ENCODE results near the gene GLTP. TPM values are rescaled to one million over a fixed set of nuclear protein-coding genes. Genes with fewer than 3 reads are reported as not detected.

The GLTP gene
- total RNA-seq, 2 donors from 2014 or later = 15.2 to 20.9 TPM

DNA sequence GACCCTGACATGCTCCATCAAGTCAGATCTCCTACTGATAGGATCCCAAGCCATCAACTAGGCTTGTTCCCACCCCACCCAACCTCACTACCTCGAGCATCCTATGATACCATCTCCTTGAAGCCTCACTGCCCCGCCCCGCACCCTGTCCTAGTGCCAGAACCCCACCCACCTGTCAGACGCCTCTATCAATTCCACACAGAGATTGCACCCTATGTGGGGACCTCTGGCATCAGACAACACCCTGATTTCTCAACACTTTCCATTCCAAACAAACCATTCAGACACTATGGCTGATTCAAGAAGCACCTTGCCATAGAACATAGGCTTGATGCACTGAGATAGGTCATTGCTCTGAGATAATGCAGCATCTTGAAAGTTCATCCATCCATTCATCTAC, 3.1 kb upstream of the GLTP start:
- no peaks in the 10 kb centered on the region for H3K9me3 ChIP-seq (ENCODE audit: control insufficient read depth, low read length)
- Mint-ChIP-seq H3K9me3 (no peaks in the 10 kb centered on the region), H3K27me3 (ENCODE audit: insufficient read depth) (no peaks in the 10 kb centered on the region), H3K4me1 (peaks cover 27% of the 10 kb centered on the region), H3K27ac (no peak overlapping the region), H3K4me3 (no peak overlapping the region), H3K36me3 (ENCODE audit: low read depth) (no peaks in the 10 kb centered on the region)
- H3K9ac ChIP-seq (ENCODE audit: extremely low read depth, low read length, poor library complexity, severe bottlenecking) = no peak overlapping the region
- no peaks in the 10 kb centered on the region for H3K36me3 ChIP-seq (ENCODE audit: control insufficient read depth, insufficient read depth, low read length)
- 90 to 94% methylated on average over 2 to 4 of the region's 4 CpGs for WGBS, 2 experiments (ENCODE audit: insufficient coverage in 1 of 2, insufficient read length in 1 of 2)
- H3K4me3 ChIP-seq (ENCODE audit: low read length) = no peak overlapping the region
- H3K27ac ChIP-seq (ENCODE audit: low read depth, low read length) = no peak overlapping the region
- DNase-seq = no peak
- TF ChIP-seq, protein P1, sequence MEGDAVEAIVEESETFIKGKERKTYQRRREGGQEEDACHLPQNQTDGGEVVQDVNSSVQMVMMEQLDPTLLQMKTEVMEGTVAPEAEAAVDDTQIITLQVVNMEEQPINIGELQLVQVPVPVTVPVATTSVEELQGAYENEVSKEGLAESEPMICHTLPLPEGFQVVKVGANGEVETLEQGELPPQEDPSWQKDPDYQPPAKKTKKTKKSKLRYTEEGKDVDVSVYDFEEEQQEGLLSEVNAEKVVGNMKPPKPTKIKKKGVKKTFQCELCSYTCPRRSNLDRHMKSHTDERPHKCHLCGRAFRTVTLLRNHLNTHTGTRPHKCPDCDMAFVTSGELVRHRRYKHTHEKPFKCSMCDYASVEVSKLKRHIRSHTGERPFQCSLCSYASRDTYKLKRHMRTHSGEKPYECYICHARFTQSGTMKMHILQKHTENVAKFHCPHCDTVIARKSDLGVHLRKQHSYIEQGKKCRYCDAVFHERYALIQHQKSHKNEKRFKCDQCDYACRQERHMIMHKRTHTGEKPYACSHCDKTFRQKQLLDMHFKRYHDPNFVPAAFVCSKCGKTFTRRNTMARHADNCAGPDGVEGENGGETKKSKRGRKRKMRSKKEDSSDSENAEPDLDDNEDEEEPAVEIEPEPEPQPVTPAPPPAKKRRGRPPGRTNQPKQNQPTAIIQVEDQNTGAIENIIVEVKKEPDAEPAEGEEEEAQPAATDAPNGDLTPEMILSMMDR (conservative IDR thresholded peaks at IDR 0.05) = no peak
- H3K27me3 ChIP-seq (ENCODE audit: control insufficient read depth, insufficient read depth, low read length, poor library complexity, severe bottlenecking) = no peaks in the 10 kb centered on the region
- peaks cover 4% of the 10 kb centered on the region for H3K4me1 ChIP-seq (ENCODE audit: control insufficient read depth, insufficient read depth, low read length)

DNA sequence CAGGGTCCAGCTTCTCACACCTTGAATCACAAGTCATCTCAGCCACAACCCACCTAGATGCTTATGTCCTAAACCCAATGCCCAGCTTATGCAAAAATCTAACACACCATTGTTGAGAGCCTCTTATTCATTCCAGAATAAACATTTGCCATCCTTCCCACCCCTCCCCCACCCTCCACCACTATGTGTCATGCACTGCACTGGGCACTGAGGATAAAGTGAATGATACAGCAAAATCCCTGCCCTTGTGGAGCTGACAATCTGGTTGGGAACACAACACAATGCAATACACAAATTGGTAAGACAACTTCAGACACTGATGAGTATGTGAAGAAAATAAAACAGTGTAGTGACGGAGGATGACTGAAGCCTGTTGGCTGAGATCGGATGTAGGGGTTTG, 1.4 kb upstream of the GLTP start:
- Histone ChIP-seq H3K4me1 (ENCODE audit: control insufficient read depth, insufficient read depth, low read length) (peaks cover 4% of the 10 kb centered on the region), H3K27ac (ENCODE audit: low read depth, low read length) (no peak overlapping the region), H3K36me3 (ENCODE audit: control insufficient read depth, insufficient read depth, low read length) (no peaks in the 10 kb centered on the region), H3K4me3 (ENCODE audit: low read length) (no peak overlapping the region), H3K9me3 (ENCODE audit: control insufficient read depth, low read length) (no peaks in the 10 kb centered on the region), H3K27me3 (ENCODE audit: control insufficient read depth, insufficient read depth, low read length, poor library complexity, severe bottlenecking) (no peaks in the 10 kb centered on the region), H3K9ac (ENCODE audit: extremely low read depth, low read length, poor library complexity, severe bottlenecking) (no peak overlapping the region)
- TF ChIP-seq, protein P1 (conservative IDR thresholded peaks at IDR 0.05) = no peak
- H3K4me3 Mint-ChIP-seq = no peak overlapping the region
- H3K4me1 Mint-ChIP-seq = peaks cover 42% of the 10 kb centered on the region
- peak; percentile 80 for DNase-seq
- H3K27me3 Mint-ChIP-seq (ENCODE audit: insufficient read depth) = no peaks in the 10 kb centered on the region
- 87 to 94% methylated on average over 2 of the region's 2 CpGs for WGBS, 2 experiments (ENCODE audit: insufficient coverage in 1 of 2, insufficient read length in 1 of 2)
- no peaks in the 10 kb centered on the region for H3K36me3 Mint-ChIP-seq (ENCODE audit: low read depth)
- no peaks in the 10 kb centered on the region for H3K9me3 Mint-ChIP-seq
- peak overlapping the region; percentile 94 for H3K27ac Mint-ChIP-seq

DNA sequence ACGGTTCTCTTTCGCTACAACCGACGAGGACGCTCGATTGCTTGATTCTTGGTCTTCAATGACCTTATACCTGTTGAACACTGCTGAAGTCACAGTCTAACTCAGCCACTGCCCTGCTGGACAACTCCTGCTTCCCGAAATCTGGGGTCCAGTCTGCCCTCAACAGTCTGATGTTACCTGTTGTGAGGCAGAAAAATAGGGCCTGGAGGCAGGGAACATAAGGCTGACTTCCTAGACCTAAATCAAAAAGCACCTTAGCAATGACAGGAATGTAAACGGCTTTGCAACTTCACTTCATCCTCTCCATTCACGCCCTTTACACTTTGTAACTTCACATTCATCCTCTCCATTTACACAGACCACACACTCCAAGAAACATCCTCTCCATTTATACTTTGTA, 597 bp upstream of the GLTP start:
- Histone ChIP-seq H3K4me1 (ENCODE audit: control insufficient read depth, insufficient read depth, low read length) (peaks cover 4% of the 10 kb centered on the region), H3K9me3 (ENCODE audit: control insufficient read depth, low read length) (no peaks in the 10 kb centered on the region), H3K4me3 (ENCODE audit: low read length) (peak overlapping the region; percentile 82), H3K9ac (ENCODE audit: extremely low read depth, low read length, poor library complexity, severe bottlenecking) (no peak overlapping the region), H3K36me3 (ENCODE audit: control insufficient read depth, insufficient read depth, low read length) (no peaks in the 10 kb centered on the region), H3K27ac (ENCODE audit: low read depth, low read length) (no peak overlapping the region), H3K27me3 (ENCODE audit: control insufficient read depth, insufficient read depth, low read length, poor library complexity, severe bottlenecking) (no peaks in the 10 kb centered on the region)
- Mint-ChIP-seq H3K27me3 (ENCODE audit: insufficient read depth) (no peaks in the 10 kb centered on the region), H3K36me3 (ENCODE audit: low read depth) (no peaks in the 10 kb centered on the region), H3K4me3 (peak overlapping the region; percentile 91), H3K9me3 (no peaks in the 10 kb centered on the region), H3K4me1 (peaks cover 42% of the 10 kb centered on the region), H3K27ac (peak overlapping the region; percentile 94)
- DNase-seq = no peak
- TF ChIP-seq, protein P1 (conservative IDR thresholded peaks at IDR 0.05) = no peak
- WGBS, 2 experiments (ENCODE audit: insufficient coverage in 1 of 2, insufficient read length in 1 of 2) = 2 to 7% methylated on average over 8 to 9 of the region's 9 CpGs
